GM21723 (cell line): ENCODE data around the gene MYL12A.

Experiments
- ATAC-seq: cut with Tn5 transposase; IDR thresholded peaks from one replicate; pipeline ENCODE4 v1.9.1; 2021; ENCODE audit warnings: mild to moderate bottlenecking, moderate library complexity; ENCODE audit not compliant: unreplicated experiment

The MYL12A gene

DNA sequence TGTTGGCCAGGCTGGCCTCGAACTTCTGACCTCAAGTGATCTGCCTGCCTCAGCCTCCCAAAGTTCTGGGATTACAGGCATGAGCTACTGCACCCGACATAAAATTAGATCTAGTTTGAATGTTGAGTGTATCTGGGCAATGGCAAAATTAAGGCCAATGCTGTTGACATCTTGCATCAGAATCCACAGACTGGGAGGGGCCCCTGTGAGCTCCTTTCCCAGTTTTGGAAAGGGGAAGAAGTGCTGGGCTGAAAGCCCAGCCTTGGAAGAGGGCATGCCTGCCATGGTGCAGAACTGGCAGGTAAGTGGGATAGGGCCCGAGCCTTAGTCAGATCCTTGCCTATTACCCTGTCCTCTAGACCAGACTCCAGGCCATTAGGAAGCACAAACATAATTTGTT, 23.4 kb upstream of the MYL12A start:
- no peak for ATAC-seq

DNA sequence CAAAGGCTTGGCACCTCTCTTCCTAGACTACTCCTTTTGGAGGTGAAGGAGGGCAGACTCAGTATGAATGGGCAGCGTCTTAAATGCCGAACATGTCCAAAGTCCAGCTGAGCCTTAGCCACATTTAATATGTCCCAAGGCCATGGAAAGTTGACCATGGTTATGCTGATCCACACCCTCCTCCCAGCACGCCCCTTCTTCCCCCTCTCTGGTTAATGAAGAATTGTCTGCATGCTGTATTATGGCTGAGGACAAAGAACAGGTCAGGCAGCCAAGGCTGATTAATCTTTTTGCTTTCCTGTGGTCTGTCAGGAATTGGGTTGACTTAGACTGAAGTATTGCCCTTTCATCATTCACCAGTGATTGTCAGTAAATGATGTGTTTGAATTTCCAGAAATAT, 22.0 kb upstream of the MYL12A start:
- no peak for ATAC-seq

DNA sequence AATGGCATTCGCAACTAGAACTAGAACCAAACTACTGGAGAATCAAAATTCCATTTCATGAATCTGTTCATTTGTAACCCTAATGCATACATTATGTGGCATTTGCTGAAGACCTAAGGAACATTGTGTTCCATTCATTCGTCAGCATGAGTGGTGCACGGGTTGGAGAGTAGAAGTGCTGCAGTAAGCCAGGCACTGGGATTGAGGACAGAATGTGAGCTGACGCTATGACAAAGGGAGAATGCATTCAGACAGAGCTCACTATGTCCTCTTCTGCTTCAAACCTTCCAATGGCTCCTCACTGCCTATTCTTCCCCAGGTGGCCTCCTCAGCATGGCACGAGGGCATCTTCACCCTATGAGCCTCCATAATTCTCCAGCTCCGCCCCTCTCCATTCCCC, 21.6 kb upstream of the MYL12A start:
- ATAC-seq, result no peak

DNA sequence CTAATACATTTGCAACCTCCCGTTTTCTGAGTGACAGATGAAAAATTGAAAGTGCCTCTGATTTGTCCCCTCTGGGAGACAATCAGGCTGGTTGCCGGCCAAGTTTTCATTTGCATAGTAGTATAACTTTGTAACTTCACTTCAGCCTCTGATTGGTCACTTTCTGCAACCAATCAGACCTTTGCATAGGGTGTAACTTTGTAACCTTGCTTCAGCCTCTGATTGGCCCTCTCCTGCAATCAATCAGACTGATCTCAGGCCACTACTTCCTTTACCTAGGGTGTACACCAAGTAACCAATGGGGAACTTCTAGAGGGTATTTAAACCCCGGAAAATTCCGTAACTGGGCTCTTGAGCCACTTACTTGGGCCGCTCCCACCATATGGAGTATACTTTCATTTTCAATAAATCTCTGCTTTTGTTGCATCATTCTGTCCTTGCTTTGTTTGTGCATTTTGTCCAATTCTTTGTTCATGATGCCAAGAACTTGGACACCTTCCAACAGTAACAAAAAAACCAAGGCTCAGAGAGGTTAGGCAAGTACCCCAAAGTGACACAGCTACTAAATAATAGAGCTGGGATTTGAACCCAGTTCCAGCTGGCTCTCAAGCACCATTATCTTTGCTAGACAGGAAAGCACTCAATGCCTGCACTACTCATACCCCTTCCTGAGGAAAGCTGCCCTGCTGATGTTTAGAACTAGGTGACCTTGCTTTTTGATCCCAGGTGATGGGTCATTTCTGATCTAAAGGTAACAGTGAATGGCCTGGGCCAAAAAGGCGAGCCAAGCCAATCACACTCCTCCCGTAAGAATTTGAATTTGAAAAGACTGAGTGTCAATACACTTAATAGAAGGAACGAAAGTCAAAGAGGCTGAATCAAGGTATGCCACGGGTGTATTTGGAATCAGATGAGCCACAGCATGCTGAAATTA, 16.9 kb upstream of the MYL12A start:
- ATAC-seq, result no peak

DNA sequence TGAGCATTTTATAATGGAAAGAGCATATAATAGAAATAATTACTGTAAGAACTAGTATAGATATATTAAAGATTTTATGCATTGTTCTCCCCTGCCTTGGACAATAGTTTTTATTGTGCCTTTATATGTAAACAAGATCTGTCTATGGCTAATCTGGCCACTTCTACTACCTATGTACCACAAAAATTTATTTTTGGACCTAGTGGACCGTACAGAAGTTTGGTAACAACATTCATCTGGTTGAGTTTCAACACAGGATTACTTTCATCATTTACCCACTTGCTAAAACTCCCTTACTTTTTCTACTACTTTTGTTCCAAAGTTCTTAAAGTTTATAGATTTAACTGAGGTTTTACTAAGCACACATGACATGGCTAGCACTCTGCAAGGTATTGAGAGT, 14.6 kb upstream of the MYL12A start:
- no peak for ATAC-seq

DNA sequence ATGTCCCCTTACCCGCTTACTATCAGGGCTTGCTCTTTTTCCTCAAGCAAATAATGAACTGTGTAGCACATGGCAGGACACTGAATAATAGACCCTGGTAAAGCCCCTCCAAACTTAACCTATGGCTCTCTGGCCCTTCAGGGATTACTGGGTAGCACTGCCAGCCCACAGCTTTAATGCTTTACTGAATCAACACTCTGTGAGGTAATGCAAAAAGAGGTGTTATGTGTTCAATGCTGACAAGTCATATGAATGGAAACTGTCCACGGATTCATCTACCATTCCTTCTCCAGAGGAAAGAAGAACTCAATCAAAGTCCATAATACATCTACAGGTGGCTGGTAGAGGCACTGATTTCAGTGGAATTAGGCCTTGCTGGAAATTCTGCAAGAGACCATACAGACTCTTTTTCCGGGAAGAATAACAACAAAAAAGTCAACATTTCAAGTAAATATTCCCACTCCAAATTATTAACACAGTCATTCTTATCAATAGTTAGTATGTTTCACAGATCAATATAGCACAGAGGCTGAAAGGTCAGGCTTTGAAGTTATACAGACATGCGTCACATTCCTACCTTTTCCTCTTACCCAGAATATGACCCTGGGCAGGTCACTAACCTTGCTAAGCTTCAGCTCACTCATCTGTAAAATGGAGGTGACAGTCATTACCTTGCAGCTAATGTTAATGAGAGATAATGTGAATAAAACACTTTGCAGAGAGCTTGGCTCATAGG, 14.0 kb upstream of the MYL12A start:
- no peak for ATAC-seq

DNA sequence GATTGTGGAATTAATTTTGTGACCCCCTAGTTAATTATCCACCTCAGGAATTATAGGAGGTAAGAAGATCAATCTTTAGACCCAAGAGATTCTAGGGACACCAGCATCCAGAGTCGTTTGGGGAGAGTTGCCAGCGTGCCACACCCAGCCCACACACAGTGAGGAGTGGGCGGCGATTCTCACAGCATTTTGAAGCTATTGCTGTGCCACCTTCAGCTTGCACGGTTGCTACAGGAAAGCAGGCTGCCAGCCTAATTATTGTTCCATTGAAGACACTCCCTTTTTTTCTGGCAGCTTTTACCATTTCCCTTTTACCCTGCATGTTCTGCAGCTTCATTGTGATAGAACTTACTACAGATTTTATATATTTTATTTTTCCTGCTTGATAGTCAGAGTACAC, 13.1 kb upstream of the MYL12A start:
- ATAC-seq, result no peak

DNA sequence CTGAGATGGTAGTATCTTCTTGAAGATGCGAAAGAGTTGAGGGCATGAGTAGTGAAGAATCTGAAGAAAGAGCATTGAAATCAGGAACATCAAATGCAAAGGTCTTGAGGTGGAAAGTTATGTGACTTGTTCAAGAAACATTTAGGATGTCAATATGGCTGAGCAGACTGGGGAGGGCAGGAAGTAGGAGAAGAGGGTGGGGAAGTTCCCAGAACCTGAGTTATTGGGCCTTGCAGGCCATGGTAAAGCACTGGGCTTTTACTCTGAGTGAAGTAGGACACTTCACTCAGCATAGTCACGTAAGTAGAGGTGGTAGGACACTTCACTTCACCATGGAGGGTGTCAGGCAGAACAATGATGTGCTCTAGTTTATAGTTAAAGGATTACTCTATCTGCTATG, 11.8 kb upstream of the MYL12A start:
- ATAC-seq, result no peak

DNA sequence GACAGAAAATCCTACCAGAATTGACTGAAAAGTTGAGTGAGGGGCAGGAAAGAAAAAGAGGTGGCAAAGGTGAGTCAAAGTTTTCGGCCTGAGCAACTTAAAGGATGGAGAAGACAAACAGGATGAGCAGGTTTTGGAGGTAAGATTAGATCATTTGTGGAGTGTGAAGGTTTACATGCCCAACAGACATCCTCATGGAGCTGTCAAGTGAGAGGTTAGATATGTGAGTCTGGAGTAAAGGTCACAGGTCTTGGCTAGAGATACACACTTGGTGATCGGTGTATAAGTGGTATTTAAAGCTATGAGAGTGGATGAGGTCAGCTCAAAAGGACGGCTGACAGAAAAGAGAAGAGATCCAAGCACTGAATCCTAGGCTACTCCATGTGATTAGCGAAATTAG, 11.1 kb upstream of the MYL12A start:
- ATAC-seq, result no peak

DNA sequence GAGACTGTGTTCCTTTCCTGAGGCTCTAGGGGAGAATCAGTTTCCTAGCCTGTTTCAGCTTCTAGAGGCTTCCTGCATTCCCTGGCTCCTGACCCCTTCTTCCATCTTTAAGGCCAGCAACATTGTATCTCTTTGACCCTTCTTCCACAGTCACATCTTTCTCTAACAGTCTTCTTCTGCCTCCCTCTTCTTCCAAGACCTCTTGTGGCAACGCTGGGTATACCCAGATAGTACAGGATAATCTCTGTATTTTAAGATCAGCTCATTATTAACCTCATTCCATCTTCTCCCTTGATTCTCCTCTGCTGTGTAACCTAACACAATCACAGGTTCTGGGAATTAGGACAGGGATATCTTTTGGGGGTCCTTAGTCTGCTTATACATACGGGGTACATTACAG, 8.9 kb upstream of the MYL12A start:
- no peak for ATAC-seq

DNA sequence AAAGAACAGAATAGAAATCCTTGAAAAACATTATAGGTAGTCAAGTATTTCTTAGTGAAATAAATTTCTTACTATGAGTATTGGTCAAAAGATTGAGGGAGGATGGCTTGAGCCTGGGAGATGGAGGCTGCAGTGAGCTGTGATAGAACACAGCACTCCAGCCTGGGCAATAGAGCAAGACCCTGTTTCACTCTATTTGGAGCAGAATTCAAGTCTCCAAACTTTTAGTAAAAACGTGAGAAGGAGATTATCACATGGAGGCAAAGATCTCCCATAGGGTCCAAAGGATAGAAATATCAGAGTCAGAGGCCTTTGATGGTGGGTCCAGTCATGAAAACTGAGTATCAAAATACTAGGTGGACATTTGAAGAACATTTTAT, 2.4 kb upstream of the MYL12A start:
- no peak for ATAC-seq

DNA sequence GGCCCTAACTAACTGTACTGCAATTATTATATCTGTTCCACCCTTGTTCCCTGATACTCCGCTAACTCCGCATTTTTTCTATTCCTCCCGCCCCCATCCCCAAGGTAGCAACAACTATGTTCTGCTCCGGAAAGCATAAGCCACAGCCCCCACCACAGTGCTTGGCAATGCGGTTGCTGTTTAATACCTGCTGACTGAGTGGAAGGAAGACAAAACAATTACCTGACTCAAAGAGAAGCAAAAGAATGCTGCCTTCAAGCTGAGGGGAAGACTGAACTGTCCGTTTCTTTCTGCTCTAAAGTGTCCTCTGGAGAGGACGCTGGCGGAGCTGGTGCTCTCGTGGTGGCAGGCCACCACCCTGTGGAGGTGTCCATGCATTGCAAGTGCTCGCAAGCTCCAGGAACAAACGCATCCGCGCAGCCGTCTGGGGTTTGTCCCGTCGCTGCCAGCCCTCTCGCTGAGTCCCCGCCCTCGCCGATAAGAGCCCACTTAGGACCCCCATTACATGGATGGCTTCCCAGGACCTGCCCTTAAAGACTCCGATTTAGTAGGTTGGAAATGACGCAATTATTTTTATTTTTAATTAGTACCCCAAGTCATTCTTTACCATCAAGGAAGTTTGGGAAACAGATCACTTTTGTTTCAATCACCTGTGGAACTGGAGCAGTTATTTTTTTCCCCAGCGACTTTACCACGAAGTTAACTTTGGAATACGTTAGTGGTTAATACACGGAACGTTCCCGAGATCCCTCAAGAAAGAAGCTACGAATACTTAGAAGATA, 1.6 kb upstream of the MYL12A start:
- peak; percentile 55 for ATAC-seq

DNA sequence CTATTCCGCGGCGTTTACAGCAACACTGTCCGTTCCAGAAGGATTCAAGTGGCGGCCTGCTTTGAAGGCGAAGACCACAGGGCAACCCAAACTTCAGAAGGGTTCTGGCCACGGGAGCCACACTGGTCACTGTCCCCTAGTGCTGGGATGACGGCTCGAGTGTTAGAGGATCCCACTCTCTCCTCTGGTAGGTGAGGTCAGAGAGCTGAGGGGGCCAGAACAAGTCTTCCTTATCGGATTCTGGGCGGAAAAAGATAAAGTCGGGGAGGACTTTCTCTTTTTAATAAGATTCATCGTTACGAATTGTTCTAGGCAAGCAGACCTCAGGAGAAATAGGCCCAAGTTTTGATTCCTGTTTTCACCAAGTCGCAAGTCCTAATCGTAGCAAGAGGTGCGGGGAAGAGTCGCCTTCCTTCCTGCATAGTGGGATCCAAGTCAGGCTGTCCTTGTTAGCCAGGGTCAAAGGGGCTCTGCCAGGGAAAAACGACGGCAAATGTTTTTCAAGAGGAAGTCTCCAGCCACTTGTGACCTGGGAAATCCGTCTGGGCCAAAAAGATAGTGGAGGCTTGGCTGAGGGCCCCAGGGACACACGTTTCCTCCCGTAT, 864 bp upstream of the MYL12A start:
- peak; percentile 0 for ATAC-seq

DNA sequence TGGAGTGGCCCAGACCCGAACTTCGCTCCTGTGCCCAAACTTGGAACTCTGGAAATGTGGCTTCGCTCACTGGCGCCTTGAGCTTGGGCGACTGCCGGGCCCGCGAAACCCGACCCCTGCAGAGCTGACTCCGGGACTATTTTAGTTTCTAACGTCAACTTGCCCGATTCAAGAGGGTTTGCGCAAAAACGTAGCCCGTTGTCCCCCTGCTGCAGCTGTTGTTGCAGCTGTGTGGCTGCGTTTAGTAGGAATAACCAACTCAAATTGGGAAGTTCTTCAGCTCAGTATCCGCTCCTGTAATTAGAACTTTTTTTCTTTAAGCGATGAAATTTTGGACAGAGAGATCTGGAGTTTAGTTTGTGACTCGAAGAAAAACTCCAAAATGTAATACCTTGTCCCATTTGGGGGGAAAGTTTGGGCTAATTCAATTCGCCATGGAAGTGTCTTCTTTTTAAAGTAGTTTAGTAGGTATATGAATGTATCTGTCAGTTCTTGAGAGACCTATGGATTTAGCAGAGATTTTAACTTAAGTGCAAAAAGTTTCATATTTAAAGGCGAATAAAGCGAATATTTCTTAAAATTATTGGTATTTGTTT, 559 bp downstream of the MYL12A start:
- no peak for ATAC-seq

DNA sequence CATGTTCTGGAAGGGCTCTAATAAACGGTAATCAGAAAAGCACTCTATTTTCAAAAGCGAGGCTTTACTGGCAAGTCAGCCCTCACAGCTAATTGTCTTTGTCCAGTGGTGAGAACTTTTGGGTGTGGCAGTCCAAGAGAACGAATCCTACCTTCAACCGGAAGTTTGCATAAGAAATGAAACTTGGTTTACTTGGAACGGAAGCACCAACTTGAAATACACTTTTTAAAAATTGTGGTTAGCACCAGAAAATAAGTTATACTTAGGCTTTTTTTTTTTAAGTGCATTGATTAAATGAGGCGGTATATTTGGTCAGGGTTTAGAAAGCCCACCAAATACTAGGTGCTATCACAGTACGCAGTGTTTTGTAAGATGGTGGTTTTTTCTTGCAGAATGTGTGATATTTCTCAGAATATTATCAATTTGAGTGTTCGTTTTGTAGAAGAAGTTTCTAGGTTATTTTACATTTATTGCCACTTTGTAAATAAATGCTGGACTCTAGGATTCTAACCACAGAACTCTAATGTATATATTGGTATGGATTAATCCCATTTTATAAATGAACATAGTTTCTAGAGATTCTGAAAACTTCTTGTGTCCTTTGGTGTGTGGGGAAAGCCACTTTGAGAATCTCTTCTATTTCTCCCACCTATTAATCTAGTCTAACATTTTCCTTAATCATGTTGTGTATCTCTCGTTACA, 1.2 kb downstream of the MYL12A start:
- peak; percentile 18 for ATAC-seq

DNA sequence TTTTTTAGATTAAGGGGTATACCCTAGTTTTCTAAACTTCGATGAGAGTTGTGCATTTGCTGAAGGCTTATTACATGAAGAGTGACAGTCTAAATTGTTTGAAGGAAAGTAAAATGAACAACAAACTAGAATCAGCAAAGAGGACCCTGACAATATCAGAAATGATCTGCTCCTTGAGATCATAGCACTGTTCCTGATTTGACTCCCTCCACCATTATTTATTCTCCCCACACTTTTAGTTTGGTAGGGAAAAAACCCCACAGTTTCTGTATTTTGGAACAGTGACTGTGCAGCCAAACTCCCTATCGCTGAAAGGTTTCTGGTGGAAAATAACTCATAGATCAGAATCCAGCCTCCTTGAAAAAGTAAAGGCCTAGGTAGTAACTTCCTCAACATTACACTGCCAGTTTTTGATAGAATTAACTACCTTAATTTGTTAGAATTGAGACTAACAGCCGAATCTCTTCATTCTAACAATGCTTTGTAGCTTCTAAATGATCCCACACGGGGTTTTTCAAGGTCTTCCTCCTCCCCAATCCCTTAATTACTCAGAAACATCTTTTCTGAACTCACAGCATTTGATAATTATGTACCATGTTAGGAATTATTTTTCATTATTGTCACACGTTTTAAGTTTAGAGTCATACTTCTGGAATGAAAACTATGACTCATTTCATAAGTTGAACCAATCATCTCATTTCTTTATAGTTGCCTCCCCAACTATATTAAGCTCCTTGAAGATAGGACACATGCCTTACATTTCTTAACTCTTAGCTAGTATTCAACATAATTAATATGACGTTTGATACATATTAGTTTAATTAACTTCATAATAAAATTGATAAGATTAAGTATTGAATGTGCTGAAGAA, 2.9 kb downstream of the MYL12A start:
- ATAC-seq, result no peak

DNA sequence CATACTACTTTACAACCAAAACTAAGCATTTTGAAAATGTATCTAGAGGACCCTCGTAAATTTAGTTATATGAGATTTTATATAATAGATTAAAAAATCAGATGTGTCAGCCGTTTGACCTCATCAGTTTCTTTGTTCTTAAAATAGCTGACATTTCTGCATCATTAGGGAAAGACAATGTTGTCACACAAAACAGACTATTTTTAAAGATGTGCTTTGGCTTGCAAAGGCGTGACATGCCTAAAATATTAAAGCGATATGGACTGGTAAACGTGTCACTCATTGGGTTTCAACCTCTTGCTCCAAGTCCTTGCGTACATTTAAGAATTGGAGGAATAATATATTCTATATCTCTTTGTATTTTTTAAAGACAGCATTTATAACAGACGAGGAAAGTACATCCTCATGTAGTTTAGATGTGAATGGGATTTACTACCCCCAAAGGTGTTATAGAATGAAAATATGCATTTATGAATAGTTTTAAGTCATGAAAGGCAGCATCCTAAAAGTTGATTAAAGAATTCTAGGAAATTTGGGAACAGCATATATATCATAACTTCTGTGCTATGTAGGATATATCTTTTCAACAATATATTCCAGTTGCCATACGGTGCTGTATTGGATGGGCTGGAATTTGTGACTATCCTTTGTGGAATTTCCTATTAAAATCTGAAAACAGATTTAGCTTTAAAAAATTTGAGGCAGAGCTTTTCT, 3.8 kb downstream of the MYL12A start:
- no peak for ATAC-seq

DNA sequence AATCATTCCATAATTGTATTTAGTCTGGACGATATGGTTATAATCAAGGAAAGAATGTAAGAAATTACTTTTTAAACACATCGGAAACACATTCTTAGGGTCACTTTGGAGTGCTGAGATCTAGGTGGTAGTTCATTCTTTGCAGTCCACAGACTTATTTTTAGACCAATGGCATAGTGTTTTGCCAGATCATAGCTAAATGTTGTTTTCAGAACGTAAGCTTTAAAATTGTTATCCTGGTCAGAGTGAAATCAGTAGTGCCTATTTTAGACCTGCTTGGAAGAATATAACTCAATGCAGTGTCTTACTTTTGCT, 4.3 kb downstream of the MYL12A start:
- no peak for ATAC-seq

DNA sequence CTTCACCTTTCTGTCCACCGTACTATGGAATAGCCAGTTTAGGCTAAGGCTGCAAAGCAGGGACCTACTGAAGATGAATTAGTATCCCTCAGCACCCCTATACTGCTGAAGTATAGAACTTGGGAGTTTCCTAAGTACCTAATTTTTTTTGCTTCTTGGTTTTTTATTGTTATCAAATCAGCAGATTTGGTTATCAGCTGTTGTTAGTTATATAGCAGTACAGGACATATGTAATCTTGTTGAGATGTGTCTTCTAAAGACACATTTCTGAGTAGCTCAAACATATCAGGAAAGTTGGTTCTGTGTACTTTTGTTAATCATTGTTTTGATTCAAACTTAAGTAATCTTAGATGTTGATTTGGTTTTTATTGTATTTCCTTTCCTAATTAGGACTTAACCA, 5.2 kb downstream of the MYL12A start:
- ATAC-seq, result no peak
